ENCODE data around the gene VAMP3. TPM values are rescaled to one million over a fixed set of nuclear protein-coding genes. Genes with fewer than 3 reads are reported as not detected.
"Not testable (repeated sequence)": the region's sequence is repeated elsewhere in the genome, so short reads cannot be mapped to it uniquely, and the experiment has no call there.

Gene VAMP3
- total and polyA plus RNA-seq, 4 experiments from 2014 or later = 45.6 to 67.0 (median 51.9) TPM

DNA sequence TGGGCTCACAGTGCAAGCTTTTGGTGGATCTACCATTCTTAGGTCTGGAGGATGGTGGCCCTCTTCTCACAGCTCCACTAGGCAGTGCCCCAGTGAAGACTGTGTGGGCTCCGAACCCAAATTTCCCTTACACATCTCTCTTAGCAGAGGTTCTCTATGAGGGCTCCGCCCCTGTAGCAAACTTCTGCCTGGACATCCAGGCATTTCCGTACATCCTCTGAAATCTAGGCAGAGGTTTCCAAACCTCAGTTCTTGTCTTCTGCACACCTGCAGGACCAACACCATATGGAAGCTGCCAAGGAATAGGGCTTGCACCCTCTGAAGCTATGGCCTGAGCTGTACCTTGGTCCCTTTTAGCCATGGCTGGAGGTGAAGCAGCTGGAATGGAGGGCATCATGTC is 19.9 kb downstream of the VAMP3 start:
- POLR2A ChIA-PET (ENCODE audit: partially characterized antibody); H3K9me3 ChIP-seq (ENCODE audit: control insufficient read depth in 1 of 2, low read length in 2 of 2); intact Hi-C loops (cut with micrococcal nuclease); H3K4me1 ChIP-seq (ENCODE audit: insufficient read depth, low read length); H3K4me3 Mint-ChIP-seq; H3K27me3 ChIP-seq (ENCODE audit: insufficient read depth, low read length); CTCF ChIA-PET (ENCODE audit: partially characterized antibody); H3K4me1 Mint-ChIP-seq; H3K36me3 ChIP-seq (ENCODE audit: insufficient read depth, low read length); DNase-seq; H3K27ac Mint-ChIP-seq; H3K27ac ChIP-seq (ENCODE audit: low read depth, low read length); H3K27me3 Mint-ChIP-seq; H3K4me3 ChIP-seq (ENCODE audit: low read length in 2 of 2): not testable (repeated sequence)
- H3K36me3 Mint-ChIP-seq = peaks cover 56 to 57% of the 10 kb centered on the region in 2 donors
- peaks cover 0 to 21% (median 14%) of the 10 kb centered on the region in 8 donors for H3K9me3 Mint-ChIP-seq

DNA sequence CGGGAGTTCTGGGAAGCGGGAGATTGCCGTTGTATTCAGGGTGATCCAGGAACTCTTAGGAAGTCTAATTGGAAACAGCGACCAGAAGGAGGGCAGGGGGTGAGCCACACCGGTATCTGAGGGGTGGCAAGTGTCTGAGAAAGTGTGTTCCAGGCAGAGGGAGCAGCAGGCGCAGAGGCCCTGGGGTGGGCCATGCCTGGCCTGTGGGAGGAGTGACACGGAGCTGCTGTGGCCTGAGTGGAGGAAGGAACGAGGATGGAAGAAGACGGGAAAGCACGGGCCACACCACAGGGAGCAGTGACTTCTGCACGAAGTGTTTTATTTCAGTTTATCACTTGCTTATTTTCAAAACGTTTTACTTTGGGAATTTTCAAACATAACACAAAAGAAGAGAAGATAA is 24.3 kb downstream of the VAMP3 start:
- no peaks in the 10 kb centered on the region for H3K36me3 ChIP-seq (ENCODE audit: insufficient read depth, low read length)
- Mint-ChIP-seq H3K4me1 (peaks cover 0 to 2% (median 0%) of the 10 kb centered on the region in 4 donors), H3K9me3 (peaks cover 0 to 15% (median 11%) of the 10 kb centered on the region in 8 donors), H3K36me3 (peaks cover 37 to 41% of the 10 kb centered on the region in 2 donors), H3K27me3 (no peaks in the 10 kb centered on the region), H3K4me3 (no peak overlapping the region), H3K27ac (peak overlapping the region in 1 of 7 donors; percentile 79)
- H3K27ac ChIP-seq (ENCODE audit: low read depth, low read length) = no peak overlapping the region
- H3K4me3 ChIP-seq (ENCODE audit: low read length in 2 of 2) = no peak overlapping the region
- H3K9me3 ChIP-seq (ENCODE audit: control insufficient read depth in 1 of 2, low read length in 2 of 2) = no peaks in the 10 kb centered on the region
- ChIA-PET CTCF (ENCODE audit: partially characterized antibody) (interaction anchor here (1.5 kb wide), 1 partner anchor 30 kb away, joined by 3 read pairs; no protein-coding TSS in a partner anchor), POLR2A (ENCODE audit: partially characterized antibody) (no interaction called here)
- H3K4me1 ChIP-seq (ENCODE audit: insufficient read depth, low read length) = no peaks in the 10 kb centered on the region
- no peak for DNase-seq
- intact Hi-C loops (cut with micrococcal nuclease) = no loop called here
- H3K27me3 ChIP-seq (ENCODE audit: insufficient read depth, low read length) = no peaks in the 10 kb centered on the region

DNA sequence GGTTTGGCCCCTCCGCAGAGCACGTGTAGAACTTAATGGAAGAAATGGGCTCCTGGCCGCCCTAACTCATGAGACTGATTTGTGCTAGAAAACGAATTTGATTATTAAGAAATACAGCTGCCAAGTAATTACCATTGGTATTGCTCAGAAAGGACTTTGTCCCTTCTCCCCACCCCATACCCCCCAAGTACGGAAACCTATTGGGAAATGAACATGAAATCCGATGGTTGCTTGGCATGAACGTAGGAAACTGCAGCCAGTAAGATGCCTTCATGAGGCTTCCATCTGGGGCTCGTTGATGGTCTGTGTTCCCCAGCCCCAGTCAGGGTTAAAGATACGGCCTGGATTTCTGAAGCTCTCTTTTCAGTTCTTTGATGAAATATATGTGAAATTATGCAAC is 34.4 kb downstream of the VAMP3 start:
- peaks cover 37 to 45% of the 10 kb centered on the region in 2 donors for H3K36me3 Mint-ChIP-seq
- peaks cover 16% of the 10 kb centered on the region for H3K36me3 ChIP-seq (ENCODE audit: insufficient read depth, low read length)
- H3K9me3 ChIP-seq (ENCODE audit: control insufficient read depth in 1 of 2, low read length in 2 of 2) = no peaks in the 10 kb centered on the region
- no peak overlapping the region for H3K4me3 ChIP-seq (ENCODE audit: low read length in 2 of 2)
- ChIA-PET POLR2A (ENCODE audit: partially characterized antibody) (no interaction called here), CTCF (ENCODE audit: partially characterized antibody) (no interaction called here)
- H3K27me3 Mint-ChIP-seq = no peaks in the 10 kb centered on the region
- no peaks in the 10 kb centered on the region for H3K4me1 ChIP-seq (ENCODE audit: insufficient read depth, low read length)
- H3K4me1 Mint-ChIP-seq = no peaks in the 10 kb centered on the region
- no peak for DNase-seq
- no peak overlapping the region for H3K4me3 Mint-ChIP-seq
- H3K27ac ChIP-seq (ENCODE audit: low read depth, low read length) = no peak overlapping the region
- no peaks in the 10 kb centered on the region for H3K27me3 ChIP-seq (ENCODE audit: insufficient read depth, low read length)
- no peaks in the 10 kb centered on the region for H3K9me3 Mint-ChIP-seq
- intact Hi-C loops (cut with micrococcal nuclease) = loop anchor here (5.0 kb wide), 1 partner anchor 542 kb away; no protein-coding TSS in a partner anchor
- H3K27ac Mint-ChIP-seq = no peak overlapping the region

DNA sequence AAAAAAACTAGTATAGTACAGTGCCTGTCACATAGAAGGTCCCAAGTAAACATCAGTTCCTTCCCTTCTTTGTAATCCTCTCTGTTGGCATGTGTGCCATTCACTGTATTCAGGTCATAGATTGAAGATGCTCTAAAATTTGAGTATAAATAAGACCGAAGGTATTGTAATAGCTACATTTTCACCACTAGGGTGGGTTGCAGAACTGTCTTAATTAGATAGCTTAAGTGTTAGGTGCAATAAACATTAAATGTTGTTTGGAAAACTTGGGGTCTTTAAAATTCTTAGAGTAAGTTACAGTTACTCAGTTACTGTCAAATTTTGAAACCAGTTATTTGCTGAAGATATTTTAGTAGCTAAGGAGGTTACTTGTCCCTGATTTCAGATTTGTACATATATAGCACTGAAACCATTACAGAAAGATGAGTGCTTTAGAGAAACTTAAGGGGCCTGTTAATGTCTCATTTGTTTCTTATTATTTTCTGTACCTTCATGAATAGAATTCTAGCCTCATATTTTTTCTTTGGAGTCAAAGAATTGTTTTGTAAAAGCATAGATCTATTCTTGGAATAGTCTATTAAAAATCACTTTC is 37.3 kb downstream of the VAMP3 start:
- Mint-ChIP-seq H3K4me3 (no peak overlapping the region), H3K4me1 (no peaks in the 10 kb centered on the region), H3K27me3 (no peaks in the 10 kb centered on the region), H3K36me3 (peaks cover 54 to 58% of the 10 kb centered on the region in 2 donors), H3K27ac (no peak overlapping the region), H3K9me3 (peaks cover 0 to 8% (median 6%) of the 10 kb centered on the region in 8 donors)
- POLR2A ChIA-PET (ENCODE audit: partially characterized antibody) = no interaction called here
- Histone ChIP-seq H3K4me1 (ENCODE audit: insufficient read depth, low read length) (no peaks in the 10 kb centered on the region), H3K27ac (ENCODE audit: low read depth, low read length) (no peak overlapping the region), H3K9me3 (ENCODE audit: control insufficient read depth in 1 of 2, low read length in 2 of 2) (peaks cover 2 to 4% of the 10 kb centered on the region in 2 donors), H3K36me3 (ENCODE audit: insufficient read depth, low read length) (peaks cover 17% of the 10 kb centered on the region), H3K27me3 (ENCODE audit: insufficient read depth, low read length) (no peaks in the 10 kb centered on the region), H3K4me3 (ENCODE audit: low read length in 2 of 2) (no peak overlapping the region)
- DNase-seq = peak in 2 of 5 donors; percentile 14 to 15
- intact Hi-C loops (cut with micrococcal nuclease) = loop anchor here (5.0 kb wide), 1 partner anchor 539 kb away; no protein-coding TSS in a partner anchor
- CTCF ChIA-PET (ENCODE audit: partially characterized antibody) = interaction anchor here (0.6 to 1.2 kb wide), 5 partner anchors 16 to 167 kb away, joined by 3 to 6 read pairs (median 3); no protein-coding TSS in a partner anchor

DNA sequence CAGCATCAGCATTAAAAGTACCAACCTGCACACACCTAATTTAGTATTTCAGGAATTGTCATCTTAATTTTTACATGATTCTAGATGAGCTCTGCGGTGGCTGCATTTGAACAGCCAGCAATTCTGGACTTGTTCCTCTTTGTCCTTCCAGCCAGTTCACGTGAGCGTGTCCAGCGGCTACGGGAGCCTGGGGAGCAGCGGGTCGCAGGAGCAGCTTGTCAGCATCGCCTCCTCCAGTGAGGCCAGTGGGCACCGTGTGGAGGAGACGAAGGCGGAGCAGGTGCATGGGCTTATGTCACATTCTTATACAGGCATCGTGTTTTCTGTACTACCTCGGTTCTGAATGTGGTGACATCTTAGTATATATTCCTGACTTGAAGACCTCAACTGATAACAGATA is 38.6 kb downstream of the VAMP3 start:
- Histone ChIP-seq H3K36me3 (ENCODE audit: insufficient read depth, low read length) (peaks cover 17% of the 10 kb centered on the region), H3K4me3 (ENCODE audit: low read length in 2 of 2) (no peak overlapping the region), H3K27ac (ENCODE audit: low read depth, low read length) (no peak overlapping the region), H3K27me3 (ENCODE audit: insufficient read depth, low read length) (no peaks in the 10 kb centered on the region), H3K4me1 (ENCODE audit: insufficient read depth, low read length) (no peaks in the 10 kb centered on the region), H3K9me3 (ENCODE audit: control insufficient read depth in 1 of 2, low read length in 2 of 2) (peaks cover 4 to 7% of the 10 kb centered on the region in 2 donors)
- POLR2A ChIA-PET (ENCODE audit: partially characterized antibody) = no interaction called here
- Mint-ChIP-seq H3K4me1 (no peaks in the 10 kb centered on the region), H3K27me3 (no peaks in the 10 kb centered on the region), H3K9me3 (peaks cover 0 to 17% (median 16%) of the 10 kb centered on the region in 8 donors), H3K36me3 (peaks cover 57 to 59% of the 10 kb centered on the region in 2 donors), H3K27ac (no peak overlapping the region), H3K4me3 (no peak overlapping the region)
- DNase-seq = no peak
- intact Hi-C loops (cut with micrococcal nuclease) = loop anchor here (5.0 kb wide), 1 partner anchor 538 kb away; no protein-coding TSS in a partner anchor
- CTCF ChIA-PET (ENCODE audit: partially characterized antibody) = no interaction called here

DNA sequence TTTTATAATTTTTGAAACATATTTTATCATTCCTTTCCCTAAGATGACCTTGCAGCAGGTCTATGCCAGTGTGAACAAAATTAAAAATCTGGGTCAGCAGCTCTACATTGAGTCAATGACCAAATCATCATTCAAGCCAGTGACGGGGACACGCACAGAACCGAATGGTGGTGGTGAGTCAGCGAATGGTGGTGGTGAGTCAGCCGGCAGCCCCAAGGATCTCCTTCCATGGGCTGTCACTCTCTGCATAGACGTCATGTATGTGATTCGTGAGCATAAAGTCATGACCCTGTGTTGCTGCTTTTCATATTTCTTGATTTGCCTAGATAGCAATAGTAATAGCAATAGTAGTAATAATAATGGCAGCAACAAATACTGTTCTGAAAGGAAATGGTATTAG is 39.3 kb downstream of the VAMP3 start:
- no peak overlapping the region for H3K4me3 Mint-ChIP-seq
- Histone ChIP-seq H3K27me3 (ENCODE audit: insufficient read depth, low read length) (no peaks in the 10 kb centered on the region), H3K4me3 (ENCODE audit: low read length in 2 of 2) (no peak overlapping the region), H3K27ac (ENCODE audit: low read depth, low read length) (no peak overlapping the region), H3K9me3 (ENCODE audit: control insufficient read depth in 1 of 2, low read length in 2 of 2) (peaks cover 4 to 7% of the 10 kb centered on the region in 2 donors), H3K36me3 (ENCODE audit: insufficient read depth, low read length) (peaks cover 17% of the 10 kb centered on the region), H3K4me1 (ENCODE audit: insufficient read depth, low read length) (no peaks in the 10 kb centered on the region)
- intact Hi-C loops (cut with micrococcal nuclease) = no loop called here
- H3K27ac Mint-ChIP-seq = no peak overlapping the region
- no peak for DNase-seq
- no peaks in the 10 kb centered on the region for H3K27me3 Mint-ChIP-seq
- no peaks in the 10 kb centered on the region for H3K4me1 Mint-ChIP-seq
- H3K9me3 Mint-ChIP-seq = peaks cover 0 to 17% (median 16%) of the 10 kb centered on the region in 8 donors
- CTCF ChIA-PET (ENCODE audit: partially characterized antibody) = no interaction called here
- POLR2A ChIA-PET (ENCODE audit: partially characterized antibody) = no interaction called here
- H3K36me3 Mint-ChIP-seq = peaks cover 53 to 58% of the 10 kb centered on the region in 2 donors

DNA sequence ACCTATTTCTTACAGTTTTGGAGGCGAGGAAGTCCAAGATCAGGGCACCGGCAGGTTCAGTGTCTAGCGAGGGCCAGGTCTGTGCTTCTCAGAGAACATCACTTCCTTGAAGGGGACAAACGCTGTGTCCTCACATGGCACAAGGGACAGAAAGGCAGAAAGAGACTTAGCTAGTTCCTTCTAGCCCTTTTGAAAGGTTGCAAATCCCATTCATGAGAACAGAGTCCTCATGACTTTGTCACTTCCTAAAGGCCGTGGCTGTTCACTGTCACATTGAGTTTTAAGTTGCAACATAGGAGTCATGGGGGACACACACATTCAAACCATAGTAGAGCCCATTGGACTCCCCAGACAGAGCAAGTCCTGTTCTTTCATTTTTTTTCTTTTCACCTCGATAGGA is 40.4 kb downstream of the VAMP3 start:
- Mint-ChIP-seq H3K36me3 (peaks cover 53 to 55% of the 10 kb centered on the region in 2 donors), H3K27ac (no peak overlapping the region), H3K4me1 (no peaks in the 10 kb centered on the region), H3K27me3 (no peaks in the 10 kb centered on the region), H3K4me3 (no peak overlapping the region), H3K9me3 (peaks cover 0 to 17% (median 16%) of the 10 kb centered on the region in 8 donors)
- intact Hi-C loops (cut with micrococcal nuclease) = no loop called here
- Histone ChIP-seq H3K36me3 (ENCODE audit: insufficient read depth, low read length) (peaks cover 17% of the 10 kb centered on the region), H3K27ac (ENCODE audit: low read depth, low read length) (no peak overlapping the region), H3K4me1 (ENCODE audit: insufficient read depth, low read length) (no peaks in the 10 kb centered on the region), H3K9me3 (ENCODE audit: control insufficient read depth in 1 of 2, low read length in 2 of 2) (peaks cover 4 to 7% of the 10 kb centered on the region in 2 donors), H3K27me3 (ENCODE audit: insufficient read depth, low read length) (no peaks in the 10 kb centered on the region), H3K4me3 (ENCODE audit: low read length in 2 of 2) (no peak overlapping the region)
- ChIA-PET CTCF (ENCODE audit: partially characterized antibody) (interaction anchor here (1.0 to 1.3 kb wide), 2 partner anchors 59 to 90 kb away, joined by 3 read pairs; no protein-coding TSS in a partner anchor), POLR2A (ENCODE audit: partially characterized antibody) (no interaction called here)
- no peak for DNase-seq

Measured in CD4-positive, alpha-beta memory T cell (primary cell).